ENCODE data around the gene PYM1. TPM values are rescaled to one million over a fixed set of nuclear protein-coding genes. Genes with fewer than 3 reads are reported as not detected.

Gene PYM1
- total RNA-seq, 6 experiments from 2014 or later, result 16.5 to 36.4 (median 20.9) TPM

- Histone ChIP-seq H3K36me3 (no peaks in the 10 kb centered on the region), H3K4me1 (no peaks in the 10 kb centered on the region), H3K4me3 (no peak overlapping the region), H3K27ac (no peak overlapping the region), H3K27me3 (no peaks in the 10 kb centered on the region), H3K9me3 (no peaks in the 10 kb centered on the region)
- ATAC-seq (no peak), DNase-seq (no peak)
- intact Hi-C loops (cut with DNase I), result no loop called here
- TF ChIP-seq POLR2A (IDR thresholded peaks at IDR 0.05), result no peak
These were observed 65.4 kb downstream of the PYM1 start for GRCh38 chr12:55862286-55862685.

GRCh38 chr12:55861871-55862270, 65.8 kb downstream of the PYM1 start:
- no peaks in the 10 kb centered on the region for H3K9me3 ChIP-seq
- intact Hi-C loops (cut with DNase I), result no loop called here
- H3K4me3 ChIP-seq, result no peak overlapping the region
- no peak overlapping the region for H3K27ac ChIP-seq
- no peaks in the 10 kb centered on the region for H3K36me3 ChIP-seq
- no peaks in the 10 kb centered on the region for H3K27me3 ChIP-seq
- ATAC-seq, result no peak
- TF ChIP-seq, protein P1, sequence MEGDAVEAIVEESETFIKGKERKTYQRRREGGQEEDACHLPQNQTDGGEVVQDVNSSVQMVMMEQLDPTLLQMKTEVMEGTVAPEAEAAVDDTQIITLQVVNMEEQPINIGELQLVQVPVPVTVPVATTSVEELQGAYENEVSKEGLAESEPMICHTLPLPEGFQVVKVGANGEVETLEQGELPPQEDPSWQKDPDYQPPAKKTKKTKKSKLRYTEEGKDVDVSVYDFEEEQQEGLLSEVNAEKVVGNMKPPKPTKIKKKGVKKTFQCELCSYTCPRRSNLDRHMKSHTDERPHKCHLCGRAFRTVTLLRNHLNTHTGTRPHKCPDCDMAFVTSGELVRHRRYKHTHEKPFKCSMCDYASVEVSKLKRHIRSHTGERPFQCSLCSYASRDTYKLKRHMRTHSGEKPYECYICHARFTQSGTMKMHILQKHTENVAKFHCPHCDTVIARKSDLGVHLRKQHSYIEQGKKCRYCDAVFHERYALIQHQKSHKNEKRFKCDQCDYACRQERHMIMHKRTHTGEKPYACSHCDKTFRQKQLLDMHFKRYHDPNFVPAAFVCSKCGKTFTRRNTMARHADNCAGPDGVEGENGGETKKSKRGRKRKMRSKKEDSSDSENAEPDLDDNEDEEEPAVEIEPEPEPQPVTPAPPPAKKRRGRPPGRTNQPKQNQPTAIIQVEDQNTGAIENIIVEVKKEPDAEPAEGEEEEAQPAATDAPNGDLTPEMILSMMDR (IDR thresholded peaks at IDR 0.05), result no peak
- TF ChIP-seq POLR2A (IDR thresholded peaks at IDR 0.05), result no peak
- WGBS (ENCODE audit: insufficient coverage, low coverage, low lambda C conversion rate, missing lambda C conversion rate), result 79% methylated on average over 3 of the region's 3 CpGs
- no peaks in the 10 kb centered on the region for H3K4me1 ChIP-seq
- no peak for DNase-seq

DNA sequence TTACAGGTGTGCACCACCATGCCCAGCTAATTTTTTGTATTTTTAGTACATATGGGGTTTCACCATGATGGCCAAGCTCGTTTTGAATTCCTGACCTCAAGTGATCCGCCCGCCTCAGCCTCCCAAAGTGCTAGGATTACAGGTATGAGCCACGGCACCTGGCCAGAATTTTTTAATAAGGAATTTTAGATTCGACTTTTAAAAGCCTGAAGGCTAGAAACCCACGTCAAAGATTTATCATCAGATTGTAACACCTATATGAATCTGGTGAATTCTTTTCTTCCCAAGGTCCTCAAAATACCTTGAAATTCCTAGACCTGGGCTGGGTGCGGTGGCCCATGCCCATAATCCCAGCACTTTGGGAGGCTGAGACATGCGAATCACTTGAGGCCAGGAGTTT, 66.3 kb downstream of the PYM1 start:
- Histone ChIP-seq H3K4me1 (no peaks in the 10 kb centered on the region), H3K4me3 (no peak overlapping the region), H3K36me3 (no peaks in the 10 kb centered on the region), H3K27me3 (no peaks in the 10 kb centered on the region), H3K27ac (no peak overlapping the region), H3K9me3 (no peaks in the 10 kb centered on the region)
- intact Hi-C loops (cut with DNase I), result no loop called here
- ATAC-seq (no peak), DNase-seq (no peak)
- TF ChIP-seq, protein P1 (IDR thresholded peaks at IDR 0.05), result no peak
- TF ChIP-seq POLR2A (IDR thresholded peaks at IDR 0.05), result no peak
- WGBS (ENCODE audit: insufficient coverage, low coverage, low lambda C conversion rate, missing lambda C conversion rate), result 89% methylated on average over 8 of the region's 8 CpGs

DNA sequence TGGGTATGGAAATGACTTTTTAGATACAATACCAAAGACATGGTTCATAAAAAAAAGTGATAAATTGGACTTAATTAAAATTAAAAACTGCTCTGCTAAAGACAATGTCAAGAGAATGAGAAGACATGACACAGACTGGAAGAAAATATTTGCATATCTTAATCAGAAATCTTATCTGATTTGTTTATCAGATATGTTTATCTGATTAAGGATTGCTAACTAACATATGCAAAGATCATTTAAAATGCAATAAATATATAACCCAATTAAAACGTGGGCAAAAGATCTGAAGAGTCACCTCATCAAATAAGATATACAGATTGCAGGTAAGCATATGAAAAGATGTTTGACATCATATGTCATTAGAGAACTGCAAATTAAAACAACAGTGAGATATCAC, 75.0 kb downstream of the PYM1 start:
- no peak overlapping the region for H3K4me3 ChIP-seq
- no peaks in the 10 kb centered on the region for H3K36me3 ChIP-seq
- H3K27me3 ChIP-seq, result no peaks in the 10 kb centered on the region
- DNase-seq (no peak), ATAC-seq (no peak)
- intact Hi-C loops (cut with DNase I), result no loop called here
- no peak overlapping the region for H3K27ac ChIP-seq
- WGBS (ENCODE audit: insufficient coverage, low coverage, low lambda C conversion rate, missing lambda C conversion rate), result 26% methylated on average over 1 of the region's 1 CpG
- H3K4me1 ChIP-seq, result no peaks in the 10 kb centered on the region
- TF ChIP-seq, protein P1 (IDR thresholded peaks at IDR 0.05), result no peak
- TF ChIP-seq POLR2A (IDR thresholded peaks at IDR 0.05), result no peak
- H3K9me3 ChIP-seq, result no peaks in the 10 kb centered on the region

Other genes starting within 250 kb of the PYM1 start
- 10 to 100 TPM in 3 of 6 experiments, 1 to 10 TPM in 3; 3.1 to 20.1 (median 8.3) TPM for gene ITGA7, start 220.0 kb downstream of the PYM1 start, total RNA-seq
- 100 to 1,000 TPM in 3 of 6 experiments, 10 to 100 TPM in 3; 81.8 to 175 (median 99.0) TPM for gene BLOC1S1, start 211.8 kb downstream of the PYM1 start, total RNA-seq
- gene RDH5, start 207.5 kb downstream of the PYM1 start, total RNA-seq, result 10 to 100 TPM; 26.3 to 52.5 (median 43.0) TPM
- 100 to 1,000 TPM; 213 to 556 (median 317) TPM for gene CD63, start 198.9 kb downstream of the PYM1 start, total RNA-seq
- under 1 TPM; 0.25 to 0.95 (median 0.54) TPM for gene GDF11, start 184.8 kb downstream of the PYM1 start, total RNA-seq
- gene SARNP, start 110.2 kb downstream of the PYM1 start, total RNA-seq, result 10 to 100 TPM; 11.3 to 22.3 (median 17.0) TPM
- 10 to 100 TPM; 20.2 to 35.4 (median 24.9) TPM for gene ORMDL2, start 109.9 kb downstream of the PYM1 start, total RNA-seq
- gene DNAJC14, start 98.3 kb downstream of the PYM1 start, total RNA-seq, result 10 to 100 TPM; 11.8 to 17.2 (median 13.1) TPM
- 1 to 10 TPM; 1.3 to 5.0 (median 1.9) TPM for gene MMP19, start 85.0 kb downstream of the PYM1 start, total RNA-seq
- 1 to 10 TPM; 2.7 to 7.6 (median 4.9) TPM for gene DGKA, start 3.3 kb upstream of the PYM1 start, total RNA-seq
- 1 to 10 TPM; 1.5 to 4.5 (median 2.7) TPM for gene PMEL, start 38.1 kb upstream of the PYM1 start, total RNA-seq
- 10 to 100 TPM in 3 of 6 experiments, 1 to 10 TPM in 3; 8.0 to 14.9 (median 10.6) TPM for gene CDK2, start 38.9 kb upstream of the PYM1 start, total RNA-seq
- gene RAB5B, start 46.2 kb upstream of the PYM1 start, total RNA-seq, result 10 to 100 TPM; 36.5 to 60.7 (median 51.6) TPM
- 10 to 100 TPM; 31.5 to 63.7 (median 47.9) TPM for gene SUOX, start 69.4 kb upstream of the PYM1 start, total RNA-seq
- gene IKZF4, start 93.1 kb upstream of the PYM1 start, total RNA-seq, result 1 to 10 TPM in 5 of 6 experiments, under 1 TPM in 1; 0.99 to 2.6 (median 2.3) TPM
- 100 to 1,000 TPM in 2 of 6 experiments, 10 to 100 TPM in 4; 17.2 to 600 (median 24.9) TPM for gene RPS26, start 114.0 kb upstream of the PYM1 start, total RNA-seq
- gene ERBB3, start 152.3 kb upstream of the PYM1 start, total RNA-seq, result 100 to 1,000 TPM in 1 of 6 experiments, 10 to 100 TPM in 5; 39.1 to 139 (median 66.9) TPM
- 10 to 100 TPM; 29.7 to 82.4 (median 36.6) TPM for gene PA2G4, start 176.7 kb upstream of the PYM1 start, total RNA-seq
- gene RPL41, start 188.7 kb upstream of the PYM1 start, total RNA-seq, result 1,000 to 10,000 TPM in 4 of 6 experiments, 100 to 1,000 TPM in 2; 516 to 1,547 (median 1,257) TPM
- 1 to 10 TPM; 1.7 to 5.4 (median 3.2) TPM for gene ZC3H10, start 190.4 kb upstream of the PYM1 start, total RNA-seq
- 100 to 1,000 TPM in 1 of 6 experiments, 10 to 100 TPM in 5; 56.5 to 117 (median 70.3) TPM for gene ESYT1, start 200.4 kb upstream of the PYM1 start, total RNA-seq
- gene MYL6B, start 224.7 kb upstream of the PYM1 start, total RNA-seq, result 10 to 100 TPM in 5 of 6 experiments, 1 to 10 TPM in 1; 4.9 to 18.7 (median 12.6) TPM
- gene MYL6, start 230.5 kb upstream of the PYM1 start, total RNA-seq, result 100 to 1,000 TPM; 409 to 644 (median 490) TPM